Activated effector memory CD4-positive, alpha-beta T cell treated with Interleukin-2 at 50 U/mL for 16 hours (primary cell): ENCODE data around the gene TCERG1L.

Source experiments
- DNase-seq: peaks from one replicate; pipeline ENCODE4 v3.0.0-alpha.2; 2020

TCERG1L gene

DNA sequence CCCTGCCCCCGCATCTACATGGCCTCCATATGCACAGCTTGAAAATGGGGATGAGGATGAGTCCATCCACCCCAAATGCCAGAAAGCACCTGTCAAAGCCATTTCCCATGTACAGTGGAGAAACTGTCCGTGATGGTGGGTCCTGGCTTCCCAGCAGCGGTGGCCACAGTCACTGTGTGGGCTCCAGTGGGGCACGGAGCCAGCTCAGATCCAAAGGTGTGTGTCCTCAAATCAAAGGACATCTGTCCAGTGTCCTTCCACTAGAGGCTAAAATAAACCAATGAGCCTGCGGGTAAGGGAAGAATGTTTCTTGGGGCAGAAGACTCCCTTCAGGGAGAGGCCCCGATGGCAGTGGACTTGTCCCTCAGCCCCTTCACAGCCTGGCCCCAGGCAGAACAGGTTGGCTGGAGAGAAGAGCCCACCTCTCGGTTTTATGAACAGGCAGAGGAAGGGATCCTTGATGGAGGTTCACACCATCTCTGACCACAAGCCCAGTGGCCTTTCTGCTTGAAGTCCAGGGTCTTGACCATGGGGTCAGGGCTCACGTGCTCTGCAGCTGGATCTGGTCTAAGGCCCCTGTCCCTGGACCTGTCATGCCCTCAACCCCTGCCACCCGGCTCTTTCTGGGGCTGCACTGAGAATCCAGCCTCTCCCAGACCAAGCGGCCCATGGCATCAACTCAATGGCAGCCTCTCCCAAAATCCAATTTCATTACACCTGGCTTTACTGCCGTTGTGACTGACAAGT is 106.9 kb downstream of the TCERG1L start:
- DNase-seq, result no peak

DNA sequence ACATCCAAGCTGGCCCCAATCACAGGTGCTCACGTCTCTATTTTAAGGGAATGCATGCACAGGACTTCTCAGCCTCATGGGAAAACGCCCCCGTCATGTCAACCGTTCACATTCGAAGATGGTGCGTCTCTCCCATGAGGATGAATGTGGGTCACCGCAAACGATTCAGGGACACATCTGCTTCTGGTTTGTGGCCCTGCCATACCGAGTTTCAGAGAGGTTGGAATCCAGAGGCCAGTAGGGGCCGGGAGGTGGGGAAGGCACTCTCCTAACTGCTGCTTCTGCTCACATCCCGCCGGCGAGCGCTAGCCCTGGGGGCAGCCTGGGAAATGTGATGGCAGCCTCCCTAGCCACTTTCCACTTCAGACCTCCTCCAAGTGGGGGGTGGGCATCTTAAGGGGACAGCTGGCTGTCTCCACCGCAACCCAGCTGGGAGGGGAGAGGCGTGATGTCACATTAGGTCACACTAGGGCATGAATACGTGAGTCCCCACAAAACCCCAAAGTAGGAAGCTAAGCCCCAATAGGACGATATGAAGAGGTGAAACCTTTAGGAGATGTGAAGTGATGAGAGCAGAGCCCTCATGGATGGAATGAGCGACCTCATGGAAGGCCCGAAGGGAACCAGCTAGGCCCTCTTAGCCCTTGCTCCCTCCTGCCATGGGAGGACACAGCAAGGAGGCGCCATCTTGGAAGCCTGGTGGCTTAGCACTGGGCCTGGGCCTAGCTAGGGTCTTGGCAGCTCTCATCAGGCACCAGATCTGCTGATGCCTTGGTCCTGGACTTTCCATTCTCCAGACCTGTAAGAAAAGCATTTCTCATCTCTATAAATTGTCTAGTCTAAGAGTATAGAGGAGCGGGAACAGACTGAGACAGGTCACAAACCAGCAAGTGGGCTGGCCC is 107.8 kb downstream of the TCERG1L start:
- DNase-seq, result no peak

DNA sequence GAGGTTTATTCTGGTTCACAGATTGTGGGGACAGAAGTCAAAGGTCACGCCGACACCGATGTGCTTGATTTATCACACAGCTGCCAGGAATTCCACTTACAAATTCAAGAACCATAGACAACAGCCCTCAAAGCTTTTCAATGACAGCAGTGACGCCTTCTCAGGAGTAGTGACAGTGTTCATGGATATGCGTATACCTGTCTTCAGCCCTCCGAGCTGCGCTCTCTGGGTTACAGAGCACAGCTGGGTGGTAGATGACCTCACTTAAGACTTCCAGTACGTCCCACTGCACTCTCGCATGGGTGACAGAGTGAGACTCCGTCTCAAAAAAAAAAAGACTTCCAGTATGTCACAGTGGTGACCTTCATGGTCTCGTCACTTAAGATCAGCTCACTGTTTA is 108.5 kb downstream of the TCERG1L start:
- no peak for DNase-seq

DNA sequence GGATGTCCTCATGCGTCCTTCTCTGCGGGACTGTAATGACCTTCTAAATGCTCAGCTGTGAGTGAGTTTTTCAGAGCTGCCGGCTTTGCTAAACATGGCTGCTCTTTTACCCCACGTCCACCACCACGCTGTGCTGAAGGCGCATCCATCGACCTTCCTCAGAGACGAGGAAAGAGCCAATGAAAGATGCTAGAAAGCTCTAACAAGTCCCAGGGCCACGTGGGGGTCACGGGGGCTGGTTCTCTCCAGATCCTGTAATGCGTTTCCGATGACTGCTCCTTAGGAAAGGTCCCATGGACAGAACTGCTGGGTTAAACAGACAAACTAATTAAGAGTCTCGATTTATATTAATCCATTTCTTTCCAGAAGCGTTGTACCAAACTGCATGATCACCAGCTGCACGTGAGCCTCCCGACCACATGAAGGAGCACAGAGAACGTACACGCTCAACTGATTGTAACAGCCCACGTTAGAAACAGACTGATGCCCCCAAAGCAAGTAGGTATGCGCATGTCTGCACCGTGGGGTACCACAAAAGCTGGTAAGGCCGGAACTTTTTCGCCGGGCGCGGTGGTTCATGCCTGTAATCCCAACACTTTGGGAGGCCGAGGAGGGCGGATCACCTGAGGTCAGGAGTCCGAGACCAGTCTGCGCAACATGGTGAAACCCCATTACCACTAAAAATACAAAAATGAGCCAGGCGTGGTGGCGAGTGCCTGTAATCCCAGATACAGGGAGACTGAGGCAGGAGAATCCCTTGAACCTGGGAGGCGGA is 109.6 kb downstream of the TCERG1L start:
- DNase-seq, result no peak

DNA sequence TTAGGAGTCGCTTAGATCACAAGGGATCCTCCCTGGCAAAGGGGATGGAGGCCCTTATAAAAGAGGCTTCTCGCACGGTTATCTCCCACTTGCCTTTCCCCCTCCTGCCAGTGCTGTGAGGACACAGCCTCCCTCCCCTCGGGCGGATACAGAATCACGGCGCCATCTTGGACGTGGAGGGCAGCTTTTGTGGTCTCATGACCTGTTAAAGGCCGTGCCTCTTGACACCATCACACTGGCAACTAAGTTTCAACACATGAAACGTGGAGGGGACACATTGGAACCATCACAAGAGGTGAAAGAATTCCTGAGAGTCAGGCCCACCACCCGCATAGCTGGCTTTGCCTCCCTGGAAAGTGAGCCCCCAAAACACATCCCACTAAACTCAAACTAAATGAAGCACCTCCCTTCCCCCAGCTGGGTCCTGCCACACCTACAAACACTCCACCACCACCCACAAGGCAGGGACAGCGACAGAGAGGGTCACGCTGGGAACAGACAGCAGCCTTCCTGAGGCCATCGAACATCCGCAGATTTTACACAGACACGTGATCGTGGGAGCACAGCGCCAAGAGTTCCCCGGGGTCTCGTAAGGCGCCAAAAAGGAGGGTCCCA is 110.6 kb downstream of the TCERG1L start:
- no peak for DNase-seq

DNA sequence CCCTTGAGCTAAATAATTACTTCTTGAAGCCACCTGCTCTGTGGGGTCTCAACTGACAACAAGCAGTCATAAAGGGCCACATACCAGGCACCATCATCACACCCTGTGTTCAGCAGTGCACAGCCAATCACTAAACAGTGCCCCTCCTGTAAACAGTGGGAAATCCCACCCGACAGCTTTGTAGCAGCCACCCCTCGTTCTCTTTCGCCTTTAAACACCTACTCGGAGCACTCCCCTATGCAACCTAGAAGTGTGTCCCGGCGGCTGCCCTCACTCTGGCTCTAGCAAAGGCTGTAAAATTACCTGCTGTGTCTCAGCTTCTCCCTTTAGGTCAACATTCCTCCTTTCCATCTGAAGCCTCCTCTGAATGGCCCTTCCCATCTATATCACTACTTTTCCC is 111.9 kb downstream of the TCERG1L start:
- no peak for DNase-seq

DNA sequence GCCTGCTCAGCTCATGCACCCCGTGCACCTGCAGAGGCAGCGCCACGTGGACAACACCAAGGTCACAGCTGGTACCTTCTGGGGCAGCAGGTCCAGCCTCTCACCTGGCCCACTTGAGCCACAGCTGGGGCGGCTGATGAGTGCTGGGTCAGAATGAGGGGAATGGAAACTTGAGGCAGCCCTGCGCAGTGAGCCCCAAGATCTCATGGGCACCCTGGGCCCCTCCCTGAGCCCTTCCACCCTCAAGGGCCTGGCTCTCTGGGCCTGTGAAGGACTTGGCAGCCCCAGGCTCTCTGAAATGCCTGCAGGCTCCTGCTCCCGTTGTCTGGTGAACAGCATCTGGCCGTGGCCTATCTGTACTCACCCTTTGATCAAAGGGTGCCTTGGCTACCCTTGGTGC is 112.7 kb downstream of the TCERG1L start:
- no peak for DNase-seq

DNA sequence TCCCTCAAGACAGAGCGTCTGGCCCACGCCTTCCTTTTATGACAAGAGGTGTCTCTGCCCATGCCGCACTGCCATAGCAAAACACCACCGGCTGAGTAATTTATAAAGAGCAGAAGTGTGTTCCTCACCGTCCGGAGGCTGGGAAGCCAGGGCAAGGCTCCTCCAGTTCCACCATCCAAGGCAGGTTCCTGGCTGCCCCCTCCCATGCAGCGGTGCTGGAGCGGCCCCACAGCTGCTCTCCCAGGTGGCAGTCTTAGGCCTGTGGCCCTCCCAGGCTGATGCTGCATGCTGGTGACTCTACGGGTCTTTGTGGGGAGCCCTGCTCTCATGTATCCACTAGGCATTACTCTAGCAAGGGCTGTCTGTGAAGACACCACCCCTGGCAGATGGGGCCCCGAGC is 113.1 kb downstream of the TCERG1L start:
- no peak for DNase-seq

DNA sequence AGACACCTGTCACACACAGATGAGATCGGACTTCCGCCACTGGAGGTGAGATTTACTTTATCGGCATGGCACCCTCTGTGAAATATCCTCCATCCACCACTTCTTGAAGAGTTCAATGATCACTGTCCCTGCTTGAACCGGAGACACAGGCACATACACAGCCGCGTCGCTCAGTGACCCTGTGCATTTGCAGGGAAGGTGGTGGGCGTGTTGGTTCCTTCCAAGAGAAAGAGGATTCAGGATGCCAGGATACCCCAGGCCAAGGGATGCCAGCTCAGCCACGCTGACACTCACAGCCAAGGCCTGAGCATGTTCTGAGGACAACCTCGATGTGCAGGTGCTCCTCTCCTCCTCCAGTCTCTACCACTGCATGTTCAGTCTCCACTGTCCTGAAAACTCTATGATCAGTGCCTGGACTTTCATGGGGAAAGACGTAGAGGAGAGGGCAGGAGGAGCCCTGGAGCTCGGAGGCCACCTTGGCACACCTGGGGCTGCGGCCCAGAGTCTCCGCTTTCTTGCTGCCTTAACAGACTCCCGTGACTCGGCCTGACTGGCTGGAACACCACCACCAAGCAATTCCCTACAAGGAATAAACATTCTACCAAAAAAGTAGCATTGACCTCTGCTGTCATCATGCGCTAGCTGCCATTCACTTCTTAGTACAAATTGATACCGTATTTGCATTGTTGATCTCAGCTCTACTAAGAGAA is 115.2 kb downstream of the TCERG1L start:
- DNase-seq, result no peak

DNA sequence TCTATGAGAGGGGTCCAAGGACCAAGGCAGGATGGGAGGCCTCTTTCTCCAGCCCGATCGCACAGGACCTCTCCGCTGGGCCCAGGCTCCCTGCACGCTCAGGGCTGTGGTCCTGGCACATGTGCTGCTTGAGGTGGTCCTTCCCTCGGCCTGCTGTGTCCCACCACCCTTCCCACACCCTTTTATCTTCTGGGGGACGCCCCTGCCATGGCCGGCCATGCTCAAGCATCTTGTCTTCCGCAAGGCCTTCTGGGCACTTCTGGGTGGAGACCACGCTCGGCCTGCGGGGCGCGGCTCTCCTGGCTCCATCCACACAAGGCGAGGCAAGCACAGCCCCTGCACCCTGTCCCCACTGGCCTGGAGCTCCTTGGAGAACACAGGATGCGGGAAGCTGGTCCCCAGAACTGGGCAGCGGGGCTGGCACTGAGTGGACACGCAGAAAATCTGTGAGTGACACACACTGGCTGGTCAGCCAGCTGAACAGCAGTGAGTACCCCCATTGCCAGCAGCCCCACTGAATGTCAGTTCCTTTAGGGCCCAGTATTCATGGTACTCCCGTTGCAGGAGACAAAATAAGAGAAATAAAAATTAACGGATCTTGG is 115.9 kb downstream of the TCERG1L start:
- DNase-seq, result no peak

DNA sequence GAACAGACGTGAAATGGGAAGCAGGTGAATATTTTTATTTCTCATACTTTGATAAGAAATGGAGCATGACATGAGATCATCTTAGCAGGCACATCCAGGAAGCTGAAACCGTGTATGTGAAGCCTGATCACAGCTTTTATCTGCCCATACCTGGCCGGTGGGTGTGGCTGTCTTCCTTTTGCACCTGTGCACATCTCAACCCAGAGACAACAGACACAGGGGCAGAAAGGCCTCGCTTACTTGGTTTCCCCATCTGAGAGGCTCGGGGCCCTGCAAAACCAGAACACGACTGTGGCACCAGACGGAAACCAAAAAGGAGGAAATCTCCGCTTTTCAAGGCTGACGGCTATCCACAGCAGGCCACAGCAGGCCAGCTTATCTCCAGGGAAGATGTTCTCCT is 116.4 kb downstream of the TCERG1L start:
- DNase-seq, result no peak

DNA sequence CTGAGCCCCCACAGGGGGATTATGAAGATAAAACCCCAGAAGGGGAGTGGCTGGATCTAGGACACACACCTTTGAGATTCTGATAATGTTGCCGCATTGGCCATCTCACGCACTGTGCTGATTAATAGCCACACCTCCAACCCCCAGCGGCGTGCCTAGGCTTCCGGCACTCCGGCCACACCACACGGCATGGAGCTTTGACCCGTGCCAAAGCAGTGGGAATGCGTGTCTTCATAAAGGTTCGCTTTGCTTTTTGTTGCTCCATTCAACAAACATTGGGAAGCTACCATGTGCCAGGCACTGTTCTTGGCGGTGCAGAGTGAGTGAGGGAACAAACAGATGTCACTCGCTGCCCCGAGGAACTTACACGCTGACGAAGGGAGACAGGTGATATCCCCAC is 117.6 kb downstream of the TCERG1L start:
- no peak for DNase-seq

DNA sequence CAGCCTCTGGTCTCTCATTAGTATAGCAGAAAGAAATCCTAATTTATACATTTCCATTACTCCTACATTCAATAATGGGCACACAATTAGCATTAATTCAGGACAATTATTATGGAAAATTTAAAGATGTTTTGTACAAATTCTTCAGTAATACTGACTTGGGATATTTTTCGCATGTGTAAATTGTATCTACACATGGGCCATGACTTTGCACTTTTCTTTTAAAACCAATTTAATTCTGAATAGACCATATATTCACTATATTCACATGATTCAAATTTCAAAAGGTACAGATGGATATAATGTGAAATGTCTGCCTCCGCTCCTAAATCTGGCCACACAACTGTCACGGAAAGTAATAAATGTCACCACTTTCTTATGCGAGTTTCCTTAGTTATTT is 123.0 kb downstream of the TCERG1L start:
- no peak for DNase-seq

DNA sequence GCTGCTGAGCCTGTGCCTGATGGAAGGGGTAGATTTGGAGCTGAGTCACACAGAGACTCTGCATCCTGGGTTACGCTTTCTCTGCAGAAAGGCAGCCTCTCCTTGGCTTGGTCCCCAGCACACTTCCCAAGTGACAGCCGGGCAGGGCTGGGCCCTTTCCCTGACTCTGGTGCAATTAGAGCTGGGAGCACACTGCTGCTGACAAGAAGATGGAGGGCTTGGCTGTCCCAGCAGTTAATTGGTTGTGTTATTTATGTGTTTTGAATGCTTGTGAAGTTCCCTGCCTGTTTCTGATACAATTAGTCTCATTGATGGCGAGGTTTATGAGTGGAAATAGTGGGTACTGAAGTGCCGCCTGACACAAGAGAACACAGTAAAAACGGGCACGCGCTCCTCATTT is 123.6 kb downstream of the TCERG1L start:
- no peak for DNase-seq

DNA sequence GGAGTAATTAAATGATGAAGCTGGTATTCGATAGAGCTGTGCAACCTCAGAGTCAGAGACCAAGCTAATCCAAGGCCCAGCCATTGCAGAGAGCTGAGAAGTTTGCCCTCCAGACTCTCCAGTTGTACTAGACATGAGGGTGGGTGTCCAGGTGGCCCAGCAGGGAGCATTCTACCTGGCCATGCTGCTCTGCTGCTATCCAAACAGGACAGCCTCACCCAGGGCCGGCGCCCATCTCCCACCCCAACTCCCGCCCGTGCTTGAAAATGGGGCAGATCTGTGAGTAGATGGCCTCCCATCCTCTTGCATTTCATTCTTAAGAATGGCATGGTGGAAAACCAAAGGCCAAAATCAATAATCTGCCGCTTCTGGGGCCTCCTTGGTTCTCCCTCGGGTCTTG is 124.2 kb downstream of the TCERG1L start:
- no peak for DNase-seq

DNA sequence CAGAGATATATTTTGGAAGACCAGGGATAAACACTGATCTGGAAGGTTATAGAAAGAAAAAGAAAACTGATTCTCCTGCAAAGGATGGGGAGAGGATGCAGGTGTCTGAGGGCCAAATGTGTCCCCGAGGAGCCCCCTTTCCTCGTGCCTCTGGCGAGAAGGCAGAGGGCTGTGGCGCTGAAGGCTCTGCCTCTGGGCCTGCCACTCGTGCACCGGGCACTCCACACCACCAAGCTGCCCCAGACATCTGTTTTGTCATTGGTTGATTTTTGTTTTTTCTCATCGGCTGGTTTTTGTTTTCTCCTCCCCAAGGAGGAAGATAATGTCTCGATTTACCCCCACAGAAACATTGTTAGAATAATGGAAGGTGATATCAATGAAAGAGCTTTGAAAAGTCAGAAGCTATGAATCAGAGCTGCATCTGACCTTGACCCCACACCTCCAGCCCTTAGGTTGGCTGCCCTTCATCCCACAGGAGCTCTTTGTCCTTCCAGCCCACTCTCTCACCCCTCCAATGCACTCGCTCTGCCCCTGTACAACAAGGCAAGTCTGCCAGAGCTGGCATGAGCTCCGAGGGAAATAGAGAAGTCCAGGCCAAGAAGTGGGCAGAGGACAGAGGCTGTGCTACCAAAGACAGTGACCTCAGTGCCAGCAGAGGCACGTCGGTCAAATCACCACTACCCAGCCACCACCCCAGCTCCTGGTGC is 124.8 kb downstream of the TCERG1L start:
- DNase-seq, result no peak

DNA sequence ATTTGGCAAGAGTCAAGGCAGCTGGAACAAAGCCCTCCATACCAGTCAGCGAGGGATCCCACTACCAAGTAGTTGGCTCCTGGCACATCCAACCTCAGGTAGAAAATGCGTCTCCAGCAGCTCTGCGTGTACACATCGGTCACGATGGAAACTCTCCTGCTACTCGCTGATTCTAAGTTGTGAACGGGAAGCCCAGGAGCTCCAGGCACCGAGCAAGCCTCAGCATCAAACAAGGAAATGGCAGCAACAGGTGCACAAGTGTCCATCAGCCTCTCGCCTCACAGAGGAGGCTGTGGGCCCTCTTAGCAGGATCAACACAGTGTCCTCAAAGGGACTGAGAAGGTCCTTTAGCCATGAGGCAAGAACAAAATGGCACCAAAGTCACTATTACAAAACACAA is 127.0 kb downstream of the TCERG1L start:
- no peak for DNase-seq

DNA sequence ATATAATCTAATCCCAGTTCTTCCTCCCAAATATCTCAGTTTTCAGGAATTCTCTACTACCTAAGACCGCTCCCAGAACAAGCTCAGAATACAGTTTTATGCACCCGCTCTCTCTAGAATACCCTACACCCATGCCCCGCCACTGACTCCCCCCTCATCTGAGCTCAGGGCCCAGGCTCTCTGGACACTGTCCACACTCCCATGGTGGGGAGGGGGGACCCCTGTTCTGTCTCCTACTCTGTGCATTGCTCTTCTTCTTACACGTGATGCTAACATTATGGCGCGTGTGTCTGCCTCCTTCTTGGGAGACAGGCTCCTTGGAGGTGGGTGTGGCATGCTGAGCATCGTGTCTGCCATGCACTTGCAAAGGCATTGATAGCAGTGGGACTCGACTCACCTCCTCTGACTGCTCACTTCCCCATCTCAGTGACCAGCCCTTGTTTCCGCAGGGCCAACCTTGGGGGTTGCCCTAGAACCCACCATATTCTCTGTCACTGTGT is 127.9 kb downstream of the TCERG1L start:
- DNase-seq, result no peak

DNA sequence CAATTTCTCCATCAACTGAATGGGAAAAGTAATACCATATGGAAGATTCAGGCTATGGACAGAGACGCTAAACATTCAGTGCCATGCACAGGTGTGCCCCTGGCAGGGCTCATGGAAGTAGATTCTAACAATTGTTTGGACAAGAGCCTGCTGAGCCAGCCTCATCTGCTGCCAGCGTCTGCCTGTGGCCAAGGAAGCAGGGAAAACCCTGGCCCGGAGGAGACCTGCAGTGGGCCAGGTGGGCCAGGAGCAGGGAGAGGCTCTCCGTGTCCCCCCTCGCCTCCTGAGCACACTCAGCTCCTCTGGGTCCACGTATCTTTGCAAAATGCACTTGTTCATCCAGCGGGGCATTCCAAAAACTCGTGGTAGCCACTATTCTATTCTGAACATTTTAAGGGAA is 130.1 kb downstream of the TCERG1L start:
- no peak for DNase-seq

DNA sequence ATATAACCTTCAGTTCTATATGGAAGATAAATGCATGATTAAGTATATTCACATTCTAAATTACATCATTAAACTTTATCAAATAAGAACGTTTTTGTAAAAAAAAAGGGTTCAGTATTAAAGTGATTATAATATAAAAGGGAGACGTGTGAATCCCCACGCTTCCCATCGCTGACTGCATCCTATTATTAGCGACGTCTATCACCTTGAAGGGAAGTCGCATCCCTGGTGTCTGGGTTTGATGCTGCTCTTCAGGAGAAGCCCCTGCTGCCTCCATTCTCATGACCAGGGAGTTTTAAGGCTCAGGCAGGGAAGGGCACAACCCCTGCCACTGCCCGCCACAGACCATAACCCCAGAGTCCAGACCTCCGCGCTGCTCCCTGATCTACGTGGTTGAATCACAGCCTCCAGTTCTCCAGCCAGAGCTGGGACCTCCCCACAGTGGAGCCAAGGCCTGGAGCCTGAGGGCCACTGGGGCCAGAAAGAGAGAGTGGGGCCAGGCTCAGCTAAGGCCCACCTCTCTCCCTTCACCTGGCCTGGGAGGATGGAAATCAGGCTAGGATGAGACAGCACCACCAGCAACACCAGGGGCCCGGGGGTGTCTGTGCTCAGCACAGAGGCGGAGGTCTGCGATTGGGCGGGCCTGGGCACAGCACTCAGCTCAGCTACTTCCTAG is 130.6 kb downstream of the TCERG1L start:
- no peak for DNase-seq

DNA sequence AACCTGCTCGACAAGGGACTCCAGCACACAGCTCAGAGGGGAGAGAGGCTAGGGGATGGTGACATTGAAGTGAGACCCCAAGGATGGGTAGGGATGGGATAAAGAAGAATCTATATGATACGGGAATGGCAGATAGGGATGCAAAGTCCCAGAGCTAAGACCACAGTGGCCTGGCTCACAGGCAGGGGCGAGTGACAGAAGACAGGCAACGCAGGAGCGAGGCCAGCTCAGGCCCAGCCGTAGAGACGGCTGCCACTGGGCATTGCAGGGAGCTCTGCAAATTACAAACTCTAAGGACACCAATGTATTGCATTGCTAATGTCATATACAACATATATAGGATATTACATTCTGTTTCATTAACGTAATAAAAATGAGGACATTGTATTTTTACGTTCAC is 131.4 kb downstream of the TCERG1L start:
- no peak for DNase-seq
